SK-N-SH treated with all-trans-retinoic acid at 6 μM for 48 hours (cell line): ENCODE results near the gene ZNF385B.

Experiments
- ATAC-seq: fragments of 200-7000 bp; cut with Tn5 transposase; 3 replicates; pipeline ENCODE4 v1.9.1; 2020; ENCODE audit warnings: mild to moderate bottlenecking, moderate library complexity
- ARNTL ChIP-seq: fragments of 450-650 bp; formaldehyde crosslinking; IDR thresholded peaks from 2 replicates; pipeline ENCODE4 v1.5.0; 2020; ENCODE audit warnings: low read depth, mild to moderate bottlenecking, moderate library complexity, borderline replicate concordance
- BACH2 ChIP-seq: fragments of 250-450 bp; sonication (Bioruptor Pico); IDR thresholded peaks from 2 replicates; pipeline ENCODE4 v1.9.0; 2021; ENCODE audit warnings: mild to moderate bottlenecking, borderline replicate concordance
- GLIS3 ChIP-seq: fragments of 250-450 bp; sonication (Bioruptor Pico); IDR thresholded peaks from 2 replicates; pipeline ENCODE4 v1.5.0; 2020; ENCODE audit warnings: mild to moderate bottlenecking, moderate library complexity
- OSR1 ChIP-seq: fragments of 250-450 bp; sonication (Bioruptor Pico); IDR thresholded peaks from 2 replicates; pipeline ENCODE4 v1.8.0; 2022; ENCODE audit warnings: moderate library complexity, mild to moderate bottlenecking, inconsistent platforms
- PPARA ChIP-seq: fragments of 250-450 bp; sonication (Bioruptor Pico); IDR thresholded peaks from 2 replicates; pipeline ENCODE4 v1.5.0; 2020; ENCODE audit warnings: mild to moderate bottlenecking, borderline replicate concordance
- RARB ChIP-seq: fragments of 250-450 bp; sonication (Bioruptor Pico); IDR thresholded peaks from 2 replicates; pipeline ENCODE4 v1.8.0; 2021; ENCODE audit warnings: mild to moderate bottlenecking, moderate library complexity
- ZC3H10 ChIP-seq: fragments of 250-450 bp; sonication (Bioruptor Pico); IDR thresholded peaks from 2 replicates; pipeline ENCODE4 v1.5.1; 2021; ENCODE audit warnings: mild to moderate bottlenecking, moderate library complexity
- ZFP3 ChIP-seq: fragments of 250-450 bp; sonication (Bioruptor Pico); IDR thresholded peaks from 2 replicates; pipeline ENCODE4 v1.5.0; 2020; ENCODE audit warnings: mild to moderate bottlenecking, moderate library complexity
- ZFP30 ChIP-seq: fragments of 450-650 bp; formaldehyde crosslinking; IDR thresholded peaks from 2 replicates; pipeline ENCODE4 v1.5.0; 2022; ENCODE audit warnings: mild to moderate bottlenecking, moderate library complexity
- ZNF565 ChIP-seq: fragments of 450-650 bp; formaldehyde crosslinking; conservative IDR thresholded peaks from 2 replicates; pipeline ENCODE4 v1.5.0; 2020; ENCODE audit warnings: low read depth, mild to moderate bottlenecking, moderate library complexity
- TF ChIP-seq, protein P1 (sequence below): fragments of 250-450 bp; sonication (Bioruptor Pico); IDR thresholded peaks from 2 replicates; pipeline ENCODE4 v1.5.0; 2020; ENCODE audit warnings: mild to moderate bottlenecking, moderate library complexity
- TF ChIP-seq, protein P2 (sequence below): fragments of 250-450 bp; sonication (Bioruptor Pico); IDR thresholded peaks from 2 replicates; pipeline ENCODE4 v1.5.1; 2020; ENCODE audit warnings: low read depth, mild to moderate bottlenecking, moderate library complexity
- TF ChIP-seq, protein P3 (sequence below): fragments of 250-450 bp; sonication (Bioruptor Pico); IDR thresholded peaks from 2 replicates; pipeline ENCODE4 v1.8.0; 2021; ENCODE audit warnings: low read depth, mild to moderate bottlenecking, moderate library complexity, borderline replicate concordance
- TF ChIP-seq, protein P4 (sequence below): fragments of 250-450 bp; sonication (Bioruptor Pico); IDR thresholded peaks from 2 replicates; pipeline ENCODE4 v1.5.1; 2021; ENCODE audit warnings: mild to moderate bottlenecking, moderate library complexity

Gene ZNF385B

DNA sequence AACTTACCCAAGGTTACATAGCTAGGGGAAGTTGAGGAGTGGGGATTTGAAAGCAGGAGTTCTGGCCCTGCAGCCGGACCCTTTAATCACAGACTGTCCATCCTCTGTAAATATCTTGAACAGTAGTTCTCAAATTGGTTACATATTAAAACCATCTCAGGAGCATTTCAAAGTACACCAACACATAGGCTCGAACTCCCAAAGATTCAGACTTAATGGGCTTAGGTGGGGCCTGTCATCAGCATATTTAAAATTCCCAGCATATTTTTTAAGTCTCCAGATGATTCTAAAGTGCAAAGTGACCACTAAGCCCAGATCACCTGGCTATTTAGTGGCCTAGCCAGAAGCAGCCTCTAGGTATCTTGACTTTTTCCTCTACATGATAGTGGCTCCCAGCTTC lies 192.2 kb downstream of the ZNF385B start:
- ATAC-seq: no peak
- TF ChIP-seq, protein P1, sequence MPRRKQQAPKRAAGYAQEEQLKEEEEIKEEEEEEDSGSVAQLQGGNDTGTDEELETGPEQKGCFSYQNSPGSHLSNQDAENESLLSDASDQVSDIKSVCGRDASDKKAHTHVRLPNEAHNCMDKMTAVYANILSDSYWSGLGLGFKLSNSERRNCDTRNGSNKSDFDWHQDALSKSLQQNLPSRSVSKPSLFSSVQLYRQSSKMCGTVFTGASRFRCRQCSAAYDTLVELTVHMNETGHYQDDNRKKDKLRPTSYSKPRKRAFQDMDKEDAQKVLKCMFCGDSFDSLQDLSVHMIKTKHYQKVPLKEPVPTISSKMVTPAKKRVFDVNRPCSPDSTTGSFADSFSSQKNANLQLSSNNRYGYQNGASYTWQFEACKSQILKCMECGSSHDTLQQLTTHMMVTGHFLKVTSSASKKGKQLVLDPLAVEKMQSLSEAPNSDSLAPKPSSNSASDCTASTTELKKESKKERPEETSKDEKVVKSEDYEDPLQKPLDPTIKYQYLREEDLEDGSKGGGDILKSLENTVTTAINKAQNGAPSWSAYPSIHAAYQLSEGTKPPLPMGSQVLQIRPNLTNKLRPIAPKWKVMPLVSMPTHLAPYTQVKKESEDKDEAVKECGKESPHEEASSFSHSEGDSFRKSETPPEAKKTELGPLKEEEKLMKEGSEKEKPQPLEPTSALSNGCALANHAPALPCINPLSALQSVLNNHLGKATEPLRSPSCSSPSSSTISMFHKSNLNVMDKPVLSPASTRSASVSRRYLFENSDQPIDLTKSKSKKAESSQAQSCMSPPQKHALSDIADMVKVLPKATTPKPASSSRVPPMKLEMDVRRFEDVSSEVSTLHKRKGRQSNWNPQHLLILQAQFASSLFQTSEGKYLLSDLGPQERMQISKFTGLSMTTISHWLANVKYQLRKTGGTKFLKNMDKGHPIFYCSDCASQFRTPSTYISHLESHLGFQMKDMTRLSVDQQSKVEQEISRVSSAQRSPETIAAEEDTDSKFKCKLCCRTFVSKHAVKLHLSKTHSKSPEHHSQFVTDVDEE: no peak
- TF ChIP-seq ZFP30: no peak
- TF ChIP-seq, protein P2, sequence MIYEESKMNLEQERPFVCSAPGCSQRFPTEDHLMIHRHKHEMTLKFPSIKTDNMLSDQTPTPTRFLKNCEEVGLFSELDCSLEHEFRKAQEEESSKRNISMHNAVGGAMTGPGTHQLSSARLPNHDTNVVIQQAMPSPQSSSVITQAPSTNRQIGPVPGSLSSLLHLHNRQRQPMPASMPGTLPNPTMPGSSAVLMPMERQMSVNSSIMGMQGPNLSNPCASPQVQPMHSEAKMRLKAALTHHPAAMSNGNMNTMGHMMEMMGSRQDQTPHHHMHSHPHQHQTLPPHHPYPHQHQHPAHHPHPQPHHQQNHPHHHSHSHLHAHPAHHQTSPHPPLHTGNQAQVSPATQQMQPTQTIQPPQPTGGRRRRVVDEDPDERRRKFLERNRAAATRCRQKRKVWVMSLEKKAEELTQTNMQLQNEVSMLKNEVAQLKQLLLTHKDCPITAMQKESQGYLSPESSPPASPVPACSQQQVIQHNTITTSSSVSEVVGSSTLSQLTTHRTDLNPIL (CRISPR knock-in tag): no peak

DNA sequence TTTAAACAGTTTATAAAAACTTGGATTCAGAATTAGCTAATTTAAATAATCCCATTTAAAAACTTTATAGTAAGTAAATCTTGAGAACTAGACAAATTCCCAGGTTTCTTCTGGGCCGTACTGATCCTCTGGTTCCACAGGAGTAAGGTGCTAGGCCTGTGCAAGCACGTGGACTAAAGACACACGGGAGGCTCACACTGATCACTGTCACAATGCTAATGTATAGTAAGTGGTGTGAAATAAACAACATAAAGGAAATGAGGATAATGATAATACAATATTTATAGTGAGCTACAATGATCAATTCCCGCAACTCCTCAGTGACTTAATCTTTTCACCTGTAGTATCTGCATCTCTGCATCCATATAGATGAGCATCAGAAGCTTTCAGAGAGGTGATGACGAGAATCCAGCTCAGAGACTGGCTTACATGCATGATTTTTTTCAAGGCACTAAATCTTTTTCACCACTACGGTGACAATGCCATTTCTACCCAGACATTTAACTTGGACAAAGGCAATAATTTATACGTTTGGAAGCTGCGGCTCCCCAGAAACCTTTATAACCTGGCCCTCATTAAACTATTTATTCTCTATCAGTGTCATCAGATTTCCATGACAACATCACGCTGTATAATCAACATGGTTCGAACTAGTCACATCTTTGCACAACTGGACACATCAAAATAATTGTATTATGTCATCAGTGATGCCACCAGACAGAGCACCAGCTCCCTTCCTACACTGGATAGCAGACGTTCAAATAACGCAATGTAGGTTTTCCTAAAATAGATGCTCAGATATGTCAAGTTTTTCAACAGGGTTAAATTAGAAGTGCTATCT lies 196.2 kb downstream of the ZNF385B start:
- TF ChIP-seq, protein P1: no peak
- TF ChIP-seq OSR1 (CRISPR knock-in tag) (no peak), ZC3H10 (CRISPR knock-in tag) (no peak), GLIS3 (CRISPR knock-in tag) (no peak), BACH2 (CRISPR knock-in tag) (no peak)
- TF ChIP-seq, protein P2 (CRISPR knock-in tag): no peak
- ATAC-seq: no peak

DNA sequence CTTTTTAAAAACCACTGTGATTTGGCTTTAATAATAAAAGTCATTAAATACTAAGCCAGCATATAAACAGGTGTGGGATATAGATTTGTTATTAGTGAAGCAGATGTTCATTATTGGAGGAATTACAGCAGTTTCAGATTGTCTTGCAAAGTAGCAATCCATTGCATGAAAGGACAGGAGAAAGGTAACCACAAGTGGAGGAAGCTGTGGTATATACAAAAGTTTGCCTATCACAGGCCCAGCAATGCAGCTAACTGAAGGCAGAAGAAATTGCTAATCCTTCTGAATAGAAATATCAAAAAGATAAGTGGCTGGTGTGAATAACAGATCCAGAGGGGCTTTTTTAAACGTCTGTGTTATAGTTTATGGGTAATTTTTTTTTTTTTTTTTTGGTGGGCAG lies 199.4 kb downstream of the ZNF385B start:
- TF ChIP-seq, protein P2 (CRISPR knock-in tag): no peak
- TF ChIP-seq, protein P3, sequence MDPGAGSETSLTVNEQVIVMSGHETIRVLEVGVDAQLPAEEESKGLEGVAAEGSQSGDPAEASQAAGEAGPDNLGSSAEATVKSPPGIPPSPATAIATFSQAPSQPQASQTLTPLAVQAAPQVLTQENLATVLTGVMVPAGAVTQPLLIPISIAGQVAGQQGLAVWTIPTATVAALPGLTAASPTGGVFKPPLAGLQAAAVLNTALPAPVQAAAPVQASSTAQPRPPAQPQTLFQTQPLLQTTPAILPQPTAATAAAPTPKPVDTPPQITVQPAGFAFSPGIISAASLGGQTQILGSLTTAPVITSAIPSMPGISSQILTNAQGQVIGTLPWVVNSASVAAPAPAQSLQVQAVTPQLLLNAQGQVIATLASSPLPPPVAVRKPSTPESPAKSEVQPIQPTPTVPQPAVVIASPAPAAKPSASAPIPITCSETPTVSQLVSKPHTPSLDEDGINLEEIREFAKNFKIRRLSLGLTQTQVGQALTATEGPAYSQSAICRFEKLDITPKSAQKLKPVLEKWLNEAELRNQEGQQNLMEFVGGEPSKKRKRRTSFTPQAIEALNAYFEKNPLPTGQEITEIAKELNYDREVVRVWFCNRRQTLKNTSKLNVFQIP (CRISPR knock-in tag): no peak
- TF ChIP-seq RARB: no peak
- TF ChIP-seq, protein P1: no peak
- no peak for TF ChIP-seq ZFP30
- no peak for TF ChIP-seq ZNF565 (CRISPR knock-in tag)
- TF ChIP-seq, protein P4, sequence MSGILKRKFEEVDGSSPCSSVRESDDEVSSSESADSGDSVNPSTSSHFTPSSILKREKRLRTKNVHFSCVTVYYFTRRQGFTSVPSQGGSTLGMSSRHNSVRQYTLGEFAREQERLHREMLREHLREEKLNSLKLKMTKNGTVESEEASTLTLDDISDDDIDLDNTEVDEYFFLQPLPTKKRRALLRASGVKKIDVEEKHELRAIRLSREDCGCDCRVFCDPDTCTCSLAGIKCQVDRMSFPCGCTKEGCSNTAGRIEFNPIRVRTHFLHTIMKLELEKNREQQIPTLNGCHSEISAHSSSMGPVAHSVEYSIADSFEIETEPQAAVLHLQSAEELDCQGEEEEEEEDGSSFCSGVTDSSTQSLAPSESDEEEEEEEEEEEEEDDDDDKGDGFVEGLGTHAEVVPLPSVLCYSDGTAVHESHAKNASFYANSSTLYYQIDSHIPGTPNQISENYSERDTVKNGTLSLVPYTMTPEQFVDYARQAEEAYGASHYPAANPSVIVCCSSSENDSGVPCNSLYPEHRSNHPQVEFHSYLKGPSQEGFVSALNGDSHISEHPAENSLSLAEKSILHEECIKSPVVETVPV (CRISPR knock-in tag): no peak
- TF ChIP-seq ZFP3 (CRISPR knock-in tag): no peak
- no peak for TF ChIP-seq ARNTL (CRISPR knock-in tag)
- TF ChIP-seq PPARA: no peak
- no peak for TF ChIP-seq OSR1 (CRISPR knock-in tag)

More for the DNA sequence above, 199.4 kb downstream of the ZNF385B start:
- no peak for ATAC-seq
